A172 (cell line): ENCODE measurements around the gene FAM171A2. TPM values are rescaled to one million over a fixed set of nuclear protein-coding genes. Genes with fewer than 3 reads are reported as not detected.
"Not testable (repeated sequence)": the region's sequence is repeated elsewhere in the genome, so short reads cannot be mapped to it uniquely, and the experiment has no call there.

Experiments
- DNase-seq: peaks from one replicate; pipeline ENCODE4 v3.0.0-alpha.2; 2015; ENCODE audit warnings: low spot score
- total RNA-seq: library from RNA; depleted of rRNA; stranded (reverse); fragments of >200 nt; shearing (Covaris generic); gene quantifications from 2 replicates; pipeline ENCODE4 v1.2.3, GENCODE V29; 2014; rRNA removed

FAM171A2 gene
- 24.5 and 31.1 TPM in 2 replicates for total RNA-seq

DNA sequence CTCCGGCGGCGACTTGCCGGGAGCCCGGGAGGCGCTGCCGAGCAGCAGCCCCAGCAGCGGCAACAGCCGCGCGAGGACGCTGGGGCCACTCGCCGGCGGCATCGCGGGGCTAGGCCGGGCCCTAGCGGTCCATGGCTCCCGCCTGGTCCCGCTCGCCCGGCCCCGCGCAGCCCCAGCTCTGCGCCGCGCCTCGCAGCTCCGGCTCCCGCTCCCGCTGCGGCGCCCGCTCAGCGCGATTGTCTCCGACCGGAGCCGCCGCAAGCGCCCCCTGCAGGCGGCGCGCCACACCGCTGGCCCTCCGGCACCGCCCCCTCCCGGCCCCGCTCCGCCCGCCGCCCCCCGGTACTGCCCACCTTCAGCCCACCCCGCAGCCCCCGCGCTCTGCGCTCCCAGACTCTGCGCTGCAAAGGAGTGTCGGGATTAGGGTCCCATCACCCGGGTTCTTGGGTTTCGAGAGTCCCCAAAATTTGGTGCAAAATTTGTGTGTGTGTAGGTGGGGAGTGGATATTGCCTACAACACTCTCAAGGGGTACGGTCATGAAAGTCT lies at the start of gene FAM171A2:
Gene FAM171A2 (minus strand): TSS at position 241 of the 547 bp plus-strand sequence. CDS start 139 bp downstream, at position 102.
- DNase-seq, result no peak

DNA sequence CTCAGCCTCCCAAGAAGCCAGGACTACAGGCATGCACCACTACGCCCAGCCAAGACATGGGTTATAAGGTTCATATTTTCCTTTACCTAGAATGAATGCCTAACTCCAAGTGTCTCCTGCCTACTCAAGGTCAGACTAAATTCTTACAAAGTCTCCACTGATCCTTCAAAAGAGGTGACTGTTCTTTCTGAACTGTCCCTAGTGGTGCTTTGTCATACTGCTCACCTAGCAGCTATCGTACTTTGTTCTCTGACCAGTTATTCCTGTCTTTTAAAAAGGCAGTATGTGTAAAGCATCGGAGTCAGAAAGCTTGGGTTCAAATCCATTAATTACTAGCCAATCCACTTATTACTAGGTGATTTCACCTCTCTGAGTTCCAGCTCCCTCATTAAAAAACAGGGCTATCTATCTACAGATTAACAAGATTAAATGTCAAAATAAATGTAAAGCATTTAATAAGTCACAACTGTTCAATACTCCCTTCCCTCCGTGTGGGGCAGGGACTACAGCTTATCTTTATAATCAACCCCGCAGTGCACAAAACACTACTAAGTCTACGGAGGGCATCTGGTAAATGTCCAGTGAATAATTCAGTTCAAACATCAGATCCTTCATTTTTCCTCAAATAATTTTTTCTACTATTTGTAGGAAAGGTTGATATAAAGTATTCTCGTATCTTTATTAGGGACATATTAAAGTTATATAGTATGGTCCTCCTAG lies 45.8 kb upstream of the FAM171A2 start:
- no peak for DNase-seq

DNA sequence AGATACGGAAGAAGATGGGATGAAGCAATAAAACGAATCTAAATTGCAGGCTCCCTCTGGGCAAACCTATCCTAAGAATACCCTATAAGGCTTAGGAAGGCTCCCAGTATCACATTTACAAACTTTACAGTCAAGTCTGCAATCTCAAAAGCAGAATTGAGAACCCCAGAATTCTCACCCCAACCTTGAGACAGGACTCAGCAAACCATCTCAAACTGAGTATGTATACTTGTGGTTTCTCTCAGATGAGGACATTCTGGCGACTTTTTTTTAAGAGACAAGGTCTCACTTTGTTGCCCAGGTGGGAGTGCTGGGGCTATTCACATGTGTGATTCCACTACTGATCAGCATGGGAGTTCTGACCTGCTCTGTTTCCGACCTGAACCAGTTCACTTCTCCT lies 45.1 kb upstream of the FAM171A2 start:
- no peak for DNase-seq

DNA sequence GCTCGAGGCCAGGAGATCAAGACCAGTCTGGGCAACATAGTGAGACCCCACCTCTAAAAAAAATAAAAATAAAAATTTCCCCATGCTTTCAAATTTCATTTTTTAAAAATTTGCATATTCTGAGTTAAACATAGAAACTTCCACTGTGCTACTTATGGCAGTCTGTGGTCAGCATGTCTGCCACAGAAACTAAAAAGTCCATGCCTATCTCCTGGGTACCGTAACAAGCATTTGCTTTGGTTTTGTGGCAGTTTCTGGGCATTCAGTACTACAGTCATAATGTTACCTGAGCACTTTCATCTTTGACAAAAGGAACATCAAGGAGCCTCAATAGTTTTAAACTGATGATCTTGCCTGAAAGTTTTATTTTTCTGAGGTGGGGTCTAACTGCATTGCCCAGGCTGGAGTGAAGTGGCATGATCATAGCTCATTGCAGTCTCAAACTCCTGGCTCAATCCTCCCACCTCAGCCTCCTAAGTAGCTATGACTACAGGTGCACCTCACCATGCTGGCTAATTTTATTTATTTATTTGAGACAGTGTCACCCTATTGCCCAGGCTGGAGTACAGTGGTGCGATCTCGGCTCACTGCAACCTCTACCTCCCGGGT lies 39.0 kb upstream of the FAM171A2 start:
- no peak for DNase-seq

DNA sequence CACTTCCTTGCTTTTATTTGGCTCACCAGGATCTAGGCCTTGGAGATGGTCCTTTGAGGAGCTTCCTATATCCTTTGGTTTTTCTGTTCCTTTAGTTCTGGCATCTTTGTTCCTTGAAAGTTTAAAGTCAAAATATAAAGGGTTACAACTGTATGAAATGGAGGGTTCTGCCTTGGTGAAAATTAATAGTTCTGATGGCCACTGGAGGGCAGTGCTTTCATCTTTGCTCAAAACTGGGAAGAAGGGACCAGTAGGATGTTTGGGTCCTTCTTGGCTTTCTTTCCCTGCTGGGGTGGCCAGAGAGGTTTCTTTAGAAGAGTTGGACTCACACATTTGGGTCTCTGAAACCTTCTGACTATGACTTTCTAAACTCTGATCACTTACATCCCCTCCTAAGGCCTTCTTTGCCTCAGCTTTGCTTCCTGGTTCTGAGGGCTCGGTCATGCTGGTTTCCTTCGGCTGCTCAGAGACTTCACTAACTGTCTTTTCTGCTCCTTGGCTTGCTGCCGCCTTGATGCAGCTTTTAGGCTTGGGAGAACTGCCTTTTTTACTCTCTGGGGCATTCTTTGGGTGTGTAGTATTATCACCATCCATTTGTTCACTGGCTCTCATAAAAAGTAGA lies 36.7 kb upstream of the FAM171A2 start:
- no peak for DNase-seq

DNA sequence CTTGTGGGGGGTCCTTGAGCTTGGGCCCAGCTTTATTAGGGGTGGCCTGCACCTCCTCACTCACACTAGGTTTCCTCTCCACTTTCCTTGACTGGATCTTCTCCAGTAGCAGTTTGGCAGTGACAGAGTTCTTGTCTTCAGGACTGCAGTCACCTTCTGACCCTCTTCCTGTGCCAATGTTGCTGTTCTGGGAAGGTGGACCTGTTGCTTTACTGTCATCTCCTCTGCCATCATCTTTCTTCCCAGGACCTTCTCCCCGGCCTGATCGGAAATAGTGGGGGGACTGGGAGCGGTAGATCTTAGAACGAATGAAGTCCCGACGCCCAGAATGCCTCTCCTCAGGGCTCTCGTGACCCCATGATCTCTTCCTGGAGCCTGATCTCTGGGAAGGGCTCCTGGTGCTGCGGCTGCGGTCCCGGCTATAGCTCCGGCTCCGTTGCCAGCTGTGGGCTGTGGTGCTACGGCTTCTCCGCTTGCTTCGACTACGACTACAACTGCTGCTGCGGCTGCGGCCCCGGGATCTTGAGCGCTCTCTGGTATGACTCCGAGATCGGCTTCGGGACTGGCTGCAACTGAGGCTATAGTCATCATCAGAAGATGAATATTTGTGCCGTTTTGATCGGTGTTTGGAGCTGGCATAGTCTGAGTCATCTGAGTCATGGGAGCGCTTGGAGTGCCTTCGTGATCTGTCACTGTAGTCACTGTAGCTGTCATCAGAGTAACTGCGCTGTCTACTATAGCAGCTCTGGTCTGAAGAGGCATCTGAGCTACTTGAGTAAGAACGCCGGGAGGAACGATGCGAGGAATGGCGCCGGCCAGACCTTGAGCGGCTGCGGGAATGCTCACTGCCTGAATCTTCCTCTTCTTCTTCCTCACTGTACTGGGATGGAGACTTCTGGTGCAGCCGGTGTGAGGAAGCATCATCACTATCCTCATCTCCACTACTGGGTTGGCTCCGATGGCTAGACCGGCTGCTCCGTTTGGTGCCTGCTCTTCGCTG lies 35.3 kb upstream of the FAM171A2 start:
- DNase-seq, result no peak

DNA sequence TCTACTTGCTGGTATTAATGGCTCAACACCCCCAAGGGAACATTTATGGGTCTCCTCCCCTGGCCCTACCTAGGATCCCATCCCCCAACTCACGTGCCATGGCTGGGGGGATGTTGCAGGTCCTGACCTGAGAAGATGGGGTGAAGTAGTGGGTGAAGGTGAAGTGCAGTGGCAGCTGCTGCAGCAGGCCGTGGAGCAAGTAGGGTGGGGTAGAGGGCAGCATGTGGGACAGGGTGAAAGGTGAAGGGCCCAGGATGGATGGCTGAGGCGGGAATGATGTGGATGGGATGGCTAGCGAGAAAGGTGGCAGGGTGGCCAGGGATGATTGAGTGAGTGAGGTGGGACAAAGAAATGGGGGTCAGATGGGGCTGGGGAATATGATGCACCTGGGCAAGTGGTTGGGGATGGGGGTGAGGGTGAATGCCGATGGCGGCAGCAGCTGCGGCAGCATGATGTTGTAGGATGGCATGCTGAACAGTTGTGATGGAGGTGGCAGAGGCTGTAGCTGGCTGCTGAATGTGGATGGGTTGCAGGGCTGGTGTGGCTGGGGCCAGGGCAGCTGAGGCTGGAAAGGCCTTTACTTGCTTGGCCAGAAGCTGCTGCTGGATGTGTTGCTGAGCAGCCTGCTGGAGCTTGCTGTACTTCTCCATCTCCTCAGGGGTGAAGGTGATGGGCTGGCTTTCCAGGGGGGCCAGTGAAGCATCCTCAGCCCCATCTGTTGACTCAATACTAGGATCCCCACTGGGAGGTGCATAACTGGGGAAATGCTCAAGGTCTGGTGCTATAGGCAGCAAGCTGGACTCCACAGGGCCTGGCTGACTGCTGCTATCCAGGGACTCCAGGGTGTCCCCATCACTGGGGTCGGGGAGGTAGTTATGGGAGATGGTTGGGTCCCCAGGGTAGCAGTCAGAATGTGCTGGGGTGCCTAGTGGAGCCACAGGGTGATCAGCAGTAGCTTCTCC lies 34.1 kb upstream of the FAM171A2 start:
- no peak for DNase-seq

DNA sequence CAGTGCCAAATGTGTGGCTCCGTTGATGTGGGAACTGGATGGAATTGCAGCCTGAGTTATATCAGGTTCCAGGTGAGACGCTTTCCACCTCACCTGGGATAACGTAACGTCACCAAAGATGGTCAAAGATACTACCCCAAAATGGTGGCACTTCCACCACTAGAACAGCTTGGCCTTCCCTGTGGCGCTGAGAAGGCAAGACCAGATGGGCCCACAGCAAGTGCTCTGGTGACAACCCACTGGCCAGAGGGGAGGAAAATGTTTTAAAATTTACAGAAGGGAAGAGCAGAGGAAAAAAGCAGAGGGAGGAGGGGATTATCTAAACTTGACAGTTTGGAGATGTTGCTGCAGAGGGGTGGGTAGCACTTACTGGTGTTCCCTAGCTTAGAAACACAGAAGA lies 33.3 kb upstream of the FAM171A2 start:
- no peak for DNase-seq

DNA sequence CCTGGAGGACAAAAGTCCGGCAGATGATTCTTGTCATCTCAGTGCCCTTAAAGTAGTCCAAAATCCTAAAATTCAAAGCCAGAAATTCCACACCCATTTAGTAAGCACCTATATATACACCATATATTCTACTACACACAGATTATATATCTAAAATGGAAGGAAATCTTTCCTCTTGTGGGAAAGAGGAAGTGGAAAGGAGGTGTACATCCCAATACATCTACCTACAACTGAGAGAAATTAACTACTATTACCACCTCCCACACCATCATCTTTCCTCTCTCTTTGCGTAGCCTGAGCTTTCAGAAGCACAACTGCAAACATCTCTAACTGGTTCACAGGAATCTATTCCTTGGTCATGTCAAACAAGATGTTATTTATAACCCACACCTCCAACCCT lies 31.2 kb upstream of the FAM171A2 start:
- DNase-seq, result no peak

DNA sequence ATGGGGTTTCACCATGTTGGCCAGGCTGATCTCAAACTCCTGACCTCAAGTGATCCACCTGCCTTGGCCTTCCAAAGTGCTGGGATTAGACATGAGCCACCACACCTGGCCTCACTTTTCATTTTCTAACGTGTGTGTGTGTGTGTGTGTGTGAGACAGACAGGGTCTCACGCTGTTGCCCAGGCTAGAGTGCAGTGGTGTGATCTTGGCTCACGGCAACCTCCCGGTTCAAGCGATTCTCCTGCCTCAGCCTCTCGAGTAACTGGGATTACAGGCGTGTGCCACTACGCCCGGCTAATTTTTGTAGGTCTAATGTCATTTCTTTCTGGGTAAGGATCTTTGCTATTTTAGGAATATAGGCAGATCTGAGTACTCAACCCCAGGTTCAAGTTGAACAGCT lies 30.5 kb upstream of the FAM171A2 start:
- not testable (repeated sequence) for DNase-seq

DNA sequence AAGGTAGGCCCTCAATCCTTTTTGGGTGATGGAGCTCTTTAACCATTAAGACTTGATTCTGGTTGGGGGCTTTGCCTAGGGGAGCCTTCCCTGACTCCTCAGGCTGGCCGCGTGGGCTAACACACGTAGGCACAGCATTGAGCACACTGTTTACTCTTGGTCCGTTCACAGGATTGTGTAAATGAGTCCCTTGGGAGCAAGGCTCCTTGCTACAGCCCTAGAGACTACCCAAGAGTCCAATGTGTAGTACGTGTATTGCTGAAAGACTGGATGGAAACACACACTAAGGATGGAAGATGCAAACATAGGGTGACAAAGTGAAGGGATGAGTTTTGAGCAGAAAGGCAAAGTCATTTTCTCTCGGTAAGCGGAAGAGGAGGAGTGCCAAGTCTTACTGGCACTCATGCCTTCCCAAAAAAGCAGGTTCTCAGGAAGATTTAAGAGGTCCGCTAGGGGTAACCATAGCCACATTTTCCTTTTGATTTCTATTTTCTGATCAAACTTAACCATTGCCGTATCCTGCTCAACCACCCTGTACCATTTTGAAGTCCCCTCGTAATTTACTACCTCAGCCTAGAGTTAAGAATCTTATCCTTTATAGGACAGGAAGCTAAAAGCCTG lies 26.7 kb upstream of the FAM171A2 start:
- no peak for DNase-seq

DNA sequence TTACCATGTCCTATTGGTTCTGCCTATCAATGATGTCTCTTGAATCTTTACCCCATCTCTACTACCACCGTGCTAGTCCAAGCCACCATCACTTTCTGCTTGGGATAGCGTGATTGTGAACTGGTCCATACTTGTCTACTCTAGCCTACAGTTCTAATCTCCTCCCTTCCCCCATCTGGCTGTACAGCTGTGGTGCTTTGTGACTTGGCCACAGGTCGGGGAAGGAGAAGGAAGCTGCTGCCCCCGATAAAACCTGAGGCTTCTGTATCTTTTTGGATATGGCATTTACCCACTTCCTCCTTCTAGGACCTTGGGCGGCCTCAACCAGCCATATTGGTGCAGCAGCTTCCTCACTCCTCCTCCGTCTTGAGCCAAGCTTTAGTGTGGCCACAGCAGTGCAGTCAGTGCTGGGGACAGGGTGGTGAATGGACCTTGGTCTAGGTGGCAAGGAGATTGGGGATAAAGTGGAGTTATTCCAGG lies 26.1 kb upstream of the FAM171A2 start:
- no peak for DNase-seq

DNA sequence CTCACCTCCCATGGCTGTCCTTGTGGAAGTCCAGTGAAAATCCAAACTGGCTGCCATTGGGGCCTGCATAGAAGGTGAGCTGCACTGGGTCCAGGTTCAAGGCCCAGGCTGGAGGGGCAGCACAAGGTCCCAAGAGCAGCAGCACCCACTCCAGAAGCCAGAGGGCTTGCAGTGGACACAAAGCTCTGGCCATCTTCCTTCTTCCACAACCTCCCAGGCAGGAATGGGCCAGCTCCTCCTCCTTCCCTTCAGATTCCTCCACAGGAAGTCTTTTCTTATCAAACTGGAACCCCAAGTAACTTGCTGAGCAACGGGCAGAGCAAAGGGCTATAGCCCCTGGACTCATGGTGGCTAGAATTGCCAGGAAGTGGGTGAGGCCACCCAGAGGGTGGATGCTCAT lies 25.6 kb upstream of the FAM171A2 start, which contains the start of gene ITGA2B:
Gene ITGA2B (minus strand): TSS at position 369 of the 400 bp plus-strand sequence. CDS start 176 bp downstream, at position 193.
- DNase-seq, result no peak

DNA sequence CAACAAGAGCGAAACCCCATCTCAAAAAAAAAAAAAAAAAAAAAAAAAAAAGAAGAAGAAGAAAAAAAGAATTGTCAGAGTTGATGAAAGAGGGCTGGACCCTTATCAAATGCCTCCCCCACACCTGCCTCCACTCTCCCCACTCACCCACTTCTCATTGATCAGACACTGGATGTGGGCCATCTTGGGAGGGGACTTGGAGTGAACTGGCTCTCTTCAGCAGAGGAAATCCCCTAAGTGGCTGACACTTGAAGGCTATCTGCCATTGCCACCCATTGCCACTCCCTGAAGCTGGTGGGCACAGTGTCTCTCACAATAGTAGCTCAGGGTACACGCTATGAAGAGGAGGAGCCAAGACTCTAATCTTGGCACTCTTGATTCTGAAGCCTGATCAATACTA lies 24.2 kb upstream of the FAM171A2 start:
- DNase-seq, result no peak

DNA sequence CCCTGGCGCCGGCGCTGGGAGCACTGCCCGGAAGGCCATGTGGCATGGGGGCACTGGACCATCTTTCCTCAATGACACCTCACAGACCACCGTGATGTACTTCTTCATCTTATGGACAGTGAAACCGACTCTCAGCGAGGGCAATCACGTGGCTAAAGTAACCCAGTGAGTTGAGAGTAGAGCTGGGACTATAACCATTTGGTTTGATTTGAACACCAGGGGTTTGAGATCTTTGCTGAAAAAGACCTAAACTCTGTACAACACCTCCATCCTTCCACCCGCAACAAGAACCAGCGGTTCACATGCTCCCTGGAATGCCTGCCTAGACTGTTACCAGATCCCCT lies 22.5 kb upstream of the FAM171A2 start:
- no peak for DNase-seq

DNA sequence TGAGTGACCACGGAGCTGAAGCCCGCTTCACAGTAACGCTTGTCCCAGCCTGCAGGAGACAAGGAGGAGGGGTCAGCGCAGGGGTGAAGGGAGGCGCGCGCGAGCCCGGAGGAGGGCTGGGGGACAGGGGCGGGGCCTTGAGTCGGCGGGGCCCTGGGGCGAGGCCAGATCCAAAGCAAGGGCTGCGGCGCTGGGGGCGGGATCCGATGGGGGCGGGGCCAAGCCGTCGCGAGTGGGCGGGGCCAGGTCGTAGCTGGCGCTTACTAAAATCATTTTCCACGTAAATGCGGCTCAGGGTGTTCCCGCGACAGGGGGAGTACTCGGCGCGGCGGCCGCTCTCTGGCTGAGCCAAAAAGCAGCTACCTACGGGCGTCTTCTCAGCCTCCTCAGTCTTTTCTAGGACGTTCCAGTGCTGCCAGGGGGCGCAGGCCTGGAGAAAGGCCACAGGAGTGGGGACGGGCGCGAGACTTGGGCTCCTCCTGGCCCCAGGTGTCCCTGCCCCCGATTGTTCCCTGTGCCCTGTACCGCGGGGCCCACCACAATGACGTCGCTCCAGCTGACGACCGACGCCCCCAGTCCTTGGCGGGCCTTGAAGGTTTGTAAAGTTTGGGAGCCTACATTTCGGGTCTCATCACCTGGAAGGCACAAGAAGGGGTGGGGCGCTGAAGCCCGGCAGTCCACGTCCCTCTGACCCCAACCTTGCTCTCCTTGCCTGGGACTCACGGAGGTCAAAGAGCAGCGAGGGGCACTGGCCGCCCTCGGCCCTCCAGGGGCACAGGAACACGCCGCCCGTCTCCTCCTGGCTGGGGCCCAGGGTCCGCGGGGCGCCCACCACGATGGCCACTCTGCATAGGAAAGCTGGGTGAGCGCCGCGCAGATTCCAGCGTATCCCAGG lies 21.9 kb upstream of the FAM171A2 start:
- peak; percentile 32 for DNase-seq

DNA sequence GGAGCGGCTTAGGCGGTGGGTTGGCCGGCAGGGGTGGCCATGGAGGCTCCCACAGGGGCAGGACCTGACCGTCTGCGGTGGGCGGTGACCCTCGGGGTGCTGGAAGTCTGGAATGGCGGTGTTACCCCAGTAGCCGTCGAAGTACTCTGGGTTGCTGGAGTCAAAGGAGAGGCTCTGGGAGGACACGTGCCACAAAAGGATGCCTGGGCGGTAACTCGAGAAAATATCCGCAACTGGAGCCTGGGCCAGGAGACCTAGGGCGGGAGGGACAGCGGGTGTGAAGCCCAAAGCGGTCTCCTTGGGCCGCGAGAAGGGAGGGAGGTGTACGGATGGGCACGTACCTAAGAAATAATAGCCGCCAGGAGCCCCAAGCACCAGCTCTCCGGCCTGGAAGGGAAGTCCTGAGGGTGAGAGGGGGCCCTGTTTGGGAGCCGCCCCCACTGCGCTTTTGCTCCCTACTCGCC lies 21.2 kb upstream of the FAM171A2 start:
- no peak for DNase-seq

DNA sequence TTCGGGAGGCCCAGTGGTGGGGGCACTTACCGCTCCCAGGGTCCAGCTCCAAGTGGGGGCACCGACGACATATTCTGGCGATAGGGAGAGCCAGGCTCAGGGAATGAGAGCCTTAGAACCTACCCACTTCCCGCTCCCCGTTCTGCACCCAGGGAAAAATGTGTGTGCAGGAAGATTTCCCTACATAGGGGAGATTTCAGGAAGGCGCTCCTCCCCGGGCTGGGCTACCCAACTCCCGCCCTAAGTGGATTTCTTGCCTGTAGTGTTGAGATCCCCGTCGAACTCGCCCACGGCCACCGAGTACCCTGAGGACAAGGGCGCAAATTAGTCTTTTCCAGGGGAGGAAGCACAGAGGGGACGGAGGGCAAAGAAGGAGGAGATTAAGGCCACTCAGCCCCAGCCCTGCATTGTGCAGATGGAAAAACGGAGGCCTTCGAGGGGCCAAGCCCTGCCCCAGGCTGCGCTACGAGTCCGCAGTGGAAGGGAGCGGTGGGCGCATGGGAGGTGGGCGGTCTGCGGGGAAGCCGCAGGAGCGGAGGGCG lies 20.7 kb upstream of the FAM171A2 start:
- DNase-seq, result no peak
